ENCODE results near the gene CCDC97. TPM values are rescaled to one million over a fixed set of nuclear protein-coding genes. Genes with fewer than 3 reads are reported as not detected.

Gene CCDC97
- total RNA-seq, 4 donors from 2014 or later = 17.9 to 33.0 (median 29.6) TPM

- H3K27me3 ChIP-seq = no peaks in the 10 kb centered on the region
- peaks cover 9 to 79% (median 48%) of the 10 kb centered on the region in 4 donors for H3K4me1 ChIP-seq
- H3K9me3 ChIP-seq = no peaks in the 10 kb centered on the region
- H3K36me3 ChIP-seq = peaks cover 0 to 15% (median 0%) of the 10 kb centered on the region in 3 donors
- peak in 2 of 3 donors; percentile 84 to 87 for DNase-seq
- H3K4me3 ChIP-seq = peak overlapping the region in 3 of 4 donors; percentile 25 to 32 (median 28)
- no peak for TF ChIP-seq CTCF (IDR thresholded peaks at IDR 0.05)
- no peak for TF ChIP-seq POLR2A (IDR thresholded peaks at IDR 0.05)
- H3K27ac ChIP-seq = peak overlapping the region; percentile 74 to 87 (median 80)
Measured at GRCh38 chr19:41325947-41326706, 16.2 kb downstream of the CCDC97 start.

GRCh38 chr19:41327076-41327575 lies 17.2 kb downstream of the CCDC97 start:
- Histone ChIP-seq H3K9me3 (no peaks in the 10 kb centered on the region), H3K27me3 (no peaks in the 10 kb centered on the region), H3K4me1 (peaks cover 9 to 72% (median 45%) of the 10 kb centered on the region in 4 donors), H3K36me3 (peaks cover 0 to 22% (median 0%) of the 10 kb centered on the region in 3 donors), H3K27ac (peak overlapping the region; percentile 71 to 87 (median 80)), H3K4me3 (peak overlapping the region; percentile 0 to 39 (median 30))
- no peak for TF ChIP-seq CTCF (IDR thresholded peaks at IDR 0.05)
- no peak for TF ChIP-seq POLR2A (IDR thresholded peaks at IDR 0.05)
- DNase-seq = no peak

- peak overlapping the region; percentile 71 to 87 (median 80) for H3K27ac ChIP-seq
- no peaks in the 10 kb centered on the region for H3K27me3 ChIP-seq
- H3K4me1 ChIP-seq = peaks cover 9 to 66% (median 43%) of the 10 kb centered on the region in 4 donors
- H3K4me3 ChIP-seq = peak overlapping the region; percentile 0 to 39 (median 30)
- TF ChIP-seq CTCF (IDR thresholded peaks at IDR 0.05) = no peak
- no peak for TF ChIP-seq POLR2A (IDR thresholded peaks at IDR 0.05)
- H3K9me3 ChIP-seq = no peaks in the 10 kb centered on the region
- DNase-seq = peak; percentile 84 to 94 (median 88)
- H3K36me3 ChIP-seq = peaks cover 0 to 20% (median 0%) of the 10 kb centered on the region in 3 donors
Measured at GRCh38 chr19:41327576-41328156, 17.7 kb downstream of the CCDC97 start.

- TF ChIP-seq CTCF (IDR thresholded peaks at IDR 0.05) (no peak), POLR2A (IDR thresholded peaks at IDR 0.05) (no peak)
- Histone ChIP-seq H3K27ac (peak overlapping the region; percentile 71 to 87 (median 80)), H3K4me1 (peaks cover 9 to 60% (median 41%) of the 10 kb centered on the region in 4 donors)
Measured at GRCh38 chr19:41328157-41328841, 18.3 kb downstream of the CCDC97 start.

GRCh38 chr19:41328842-41329225 lies 18.9 kb downstream of the CCDC97 start:
- H3K27me3 ChIP-seq = no peaks in the 10 kb centered on the region
- H3K4me3 ChIP-seq = peak overlapping the region in 2 of 4 donors; percentile 28 to 33
- DNase-seq = peak in 1 of 3 donors; percentile 36
- H3K27ac ChIP-seq = peak overlapping the region; percentile 71 to 87 (median 80)
- H3K9me3 ChIP-seq = no peaks in the 10 kb centered on the region
- peaks cover 9 to 55% (median 38%) of the 10 kb centered on the region in 4 donors for H3K4me1 ChIP-seq
- TF ChIP-seq POLR2A (IDR thresholded peaks at IDR 0.05) (no peak), CTCF (IDR thresholded peaks at IDR 0.05) (no peak)
- peaks cover 0 to 20% (median 0%) of the 10 kb centered on the region in 3 donors for H3K36me3 ChIP-seq

More at GRCh38 chr19:41328157-41328841, 18.3 kb downstream of the CCDC97 start:
- peak overlapping the region; percentile 0 to 39 (median 30) for H3K4me3 ChIP-seq
- peak in 2 of 3 donors; percentile 65 to 76 for DNase-seq
- H3K36me3 ChIP-seq = peaks cover 0 to 20% (median 0%) of the 10 kb centered on the region in 3 donors
- no peaks in the 10 kb centered on the region for H3K27me3 ChIP-seq
- no peaks in the 10 kb centered on the region for H3K9me3 ChIP-seq
